ENCODE results near the gene ATP6V0D1. TPM values are rescaled to one million over a fixed set of nuclear protein-coding genes. Genes with fewer than 3 reads are reported as not detected.
"Not testable (repeated sequence)": the region's sequence is repeated elsewhere in the genome, so short reads cannot be mapped to it uniquely, and the experiment has no call there.

The ATP6V0D1 gene
- total RNA-seq, 1 donor from 2014 or later: 143 TPM

GRCh38 chr16:67490335-67491096 lies 9.6 kb upstream of the ATP6V0D1 start:
- Histone ChIP-seq H3K9me3 (no peaks in the 10 kb centered on the region), H3K36me3 (no peaks in the 10 kb centered on the region), H3K4me3 (no peak overlapping the region), H3K4me1 (peaks cover 14% of the 10 kb centered on the region), H3K27me3 (no peaks in the 10 kb centered on the region), H3K27ac (peak overlapping the region; percentile 42)
- DNase-seq (no peak), ATAC-seq (peak; percentile 30)
- TF ChIP-seq CTCF (IDR thresholded peaks at IDR 0.05): no peak
- intact Hi-C loops (cut with DNase I): no loop called here

- Histone ChIP-seq H3K4me1 (peaks cover 13% of the 10 kb centered on the region), H3K27me3 (no peaks in the 10 kb centered on the region), H3K4me3 (no peak overlapping the region), H3K27ac (peak overlapping the region; percentile 42), H3K9me3 (no peaks in the 10 kb centered on the region), H3K36me3 (no peaks in the 10 kb centered on the region)
- ATAC-seq (no peak), DNase-seq (no peak)
- intact Hi-C loops (cut with DNase I): no loop called here
- no peak for TF ChIP-seq CTCF (IDR thresholded peaks at IDR 0.05)
Measured at GRCh38 chr16:67489401-67490083, 8.6 kb upstream of the ATP6V0D1 start.

- H3K4me3 ChIP-seq; ATAC-seq; H3K27me3 ChIP-seq; intact Hi-C loops (cut with DNase I); DNase-seq; H3K9me3 ChIP-seq; H3K36me3 ChIP-seq; H3K27ac ChIP-seq: not testable (repeated sequence)
- peaks cover 20% of the 10 kb centered on the region for H3K4me1 ChIP-seq
Measured at GRCh38 chr16:67487561-67487960, 6.6 kb upstream of the ATP6V0D1 start.

GRCh38 chr16:67486805-67487204 lies 5.8 kb upstream of the ATP6V0D1 start:
- DNase-seq (no peak), ATAC-seq (peak; percentile 64)
- Histone ChIP-seq H3K27me3 (no peaks in the 10 kb centered on the region), H3K27ac (peak overlapping the region; percentile 11), H3K4me1 (peaks cover 28% of the 10 kb centered on the region), H3K36me3 (no peaks in the 10 kb centered on the region), H3K9me3 (no peaks in the 10 kb centered on the region), H3K4me3 (no peak overlapping the region)
- intact Hi-C loops (cut with DNase I): no loop called here
- no peak for TF ChIP-seq CTCF (IDR thresholded peaks at IDR 0.05)

- DNase-seq (no peak), ATAC-seq (no peak)
- H3K4me3 ChIP-seq: no peak overlapping the region
- H3K27ac ChIP-seq: no peak overlapping the region
- TF ChIP-seq CTCF (IDR thresholded peaks at IDR 0.05): no peak
- no peaks in the 10 kb centered on the region for H3K9me3 ChIP-seq
- H3K4me1 ChIP-seq: peaks cover 36% of the 10 kb centered on the region
- H3K36me3 ChIP-seq: no peaks in the 10 kb centered on the region
- intact Hi-C loops (cut with DNase I): no loop called here
- no peaks in the 10 kb centered on the region for H3K27me3 ChIP-seq
Measured at GRCh38 chr16:67483731-67484525, 3.0 kb upstream of the ATP6V0D1 start.

GRCh38 chr16:67483150-67483549 lies 2.2 kb upstream of the ATP6V0D1 start, which contains the start of gene AGRP:
Gene AGRP, minus strand, starts transcription at chr16:67483547. Its CDS starts 149 bp downstream, at chr16:67483398.
- intact Hi-C loops (cut with DNase I): no loop called here
- peak within 1 kb of the TSS; percentile 30 for H3K27ac ChIP-seq

More at GRCh38 chr16:67483150-67483549, 2.2 kb upstream of the ATP6V0D1 start, which contains the start of gene AGRP:
- no peak for TF ChIP-seq CTCF (IDR thresholded peaks at IDR 0.05)
- no peaks in the 10 kb centered on the region for H3K9me3 ChIP-seq
- H3K36me3 ChIP-seq: no peaks in the 10 kb centered on the region
- H3K4me1 ChIP-seq: peaks cover 39% of the 10 kb centered on the region
- H3K27me3 ChIP-seq: no peaks in the 10 kb centered on the region
- DNase-seq (no peak), ATAC-seq (no peak)
- peak within 1 kb of the TSS; percentile 99 for H3K4me3 ChIP-seq

Measured in upper lobe of right lung (tissue), 1 donor.